WTC11 (cell line): ENCODE measurements around the gene LRRC8A.

Experiments used
- JAZF1 ChIP-seq: fragments of 250-450 bp; sonication (Bioruptor Pico); IDR thresholded peaks from 2 replicates; pipeline ENCODE4 v1.9.0; 2021; ENCODE audit warnings: moderate library complexity, mild to moderate bottlenecking, inconsistent platforms
- TEAD1 ChIP-seq: sonication (generic); formaldehyde crosslinking; IDR thresholded peaks from 2 replicates; pipeline ENCODE4 v1.8.0; 2022; ENCODE audit warnings: mild to moderate bottlenecking, missing genetic modification reagents
- TF ChIP-seq, protein P1 (sequence below): sonication (generic); formaldehyde crosslinking; IDR thresholded peaks from 2 replicates; pipeline ENCODE4 v1.8.0; 2023; ENCODE audit warnings: mild to moderate bottlenecking, missing genetic modification reagents
- TF ChIP-seq, protein P2 (sequence below): fragments of 200-600 bp; IDR thresholded peaks from 2 replicates; pipeline ENCODE4 v1.8.0; 2022; ENCODE audit warnings: antibody characterized with exemption

DNA sequence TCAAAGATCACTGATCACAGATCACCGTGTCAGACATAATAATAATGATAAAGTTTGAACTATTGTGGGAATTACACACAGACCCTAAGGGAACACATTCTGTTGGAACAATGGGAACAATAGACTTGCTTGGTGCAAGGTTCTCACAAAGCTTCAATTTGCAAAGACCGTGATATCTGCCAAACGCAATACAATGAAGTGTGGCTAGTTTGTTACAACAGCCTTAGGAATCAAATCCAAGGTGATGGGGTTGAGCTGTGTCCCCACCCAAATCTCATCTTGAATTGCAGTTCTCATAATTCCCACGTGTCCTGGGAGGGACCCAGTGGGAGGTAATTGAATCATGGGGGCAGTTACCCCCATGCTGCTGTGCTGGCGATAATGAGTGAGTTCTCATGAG, 21.0 kb upstream of the LRRC8A start:
- TF ChIP-seq, protein P1, sequence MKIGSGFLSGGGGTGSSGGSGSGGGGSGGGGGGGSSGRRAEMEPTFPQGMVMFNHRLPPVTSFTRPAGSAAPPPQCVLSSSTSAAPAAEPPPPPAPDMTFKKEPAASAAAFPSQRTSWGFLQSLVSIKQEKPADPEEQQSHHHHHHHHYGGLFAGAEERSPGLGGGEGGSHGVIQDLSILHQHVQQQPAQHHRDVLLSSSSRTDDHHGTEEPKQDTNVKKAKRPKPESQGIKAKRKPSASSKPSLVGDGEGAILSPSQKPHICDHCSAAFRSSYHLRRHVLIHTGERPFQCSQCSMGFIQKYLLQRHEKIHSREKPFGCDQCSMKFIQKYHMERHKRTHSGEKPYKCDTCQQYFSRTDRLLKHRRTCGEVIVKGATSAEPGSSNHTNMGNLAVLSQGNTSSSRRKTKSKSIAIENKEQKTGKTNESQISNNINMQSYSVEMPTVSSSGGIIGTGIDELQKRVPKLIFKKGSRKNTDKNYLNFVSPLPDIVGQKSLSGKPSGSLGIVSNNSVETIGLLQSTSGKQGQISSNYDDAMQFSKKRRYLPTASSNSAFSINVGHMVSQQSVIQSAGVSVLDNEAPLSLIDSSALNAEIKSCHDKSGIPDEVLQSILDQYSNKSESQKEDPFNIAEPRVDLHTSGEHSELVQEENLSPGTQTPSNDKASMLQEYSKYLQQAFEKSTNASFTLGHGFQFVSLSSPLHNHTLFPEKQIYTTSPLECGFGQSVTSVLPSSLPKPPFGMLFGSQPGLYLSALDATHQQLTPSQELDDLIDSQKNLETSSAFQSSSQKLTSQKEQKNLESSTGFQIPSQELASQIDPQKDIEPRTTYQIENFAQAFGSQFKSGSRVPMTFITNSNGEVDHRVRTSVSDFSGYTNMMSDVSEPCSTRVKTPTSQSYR (CRISPR knock-in tag): no peak
- TF ChIP-seq TEAD1 (no peak), JAZF1 (CRISPR knock-in tag) (no peak)
- TF ChIP-seq, protein P2, sequence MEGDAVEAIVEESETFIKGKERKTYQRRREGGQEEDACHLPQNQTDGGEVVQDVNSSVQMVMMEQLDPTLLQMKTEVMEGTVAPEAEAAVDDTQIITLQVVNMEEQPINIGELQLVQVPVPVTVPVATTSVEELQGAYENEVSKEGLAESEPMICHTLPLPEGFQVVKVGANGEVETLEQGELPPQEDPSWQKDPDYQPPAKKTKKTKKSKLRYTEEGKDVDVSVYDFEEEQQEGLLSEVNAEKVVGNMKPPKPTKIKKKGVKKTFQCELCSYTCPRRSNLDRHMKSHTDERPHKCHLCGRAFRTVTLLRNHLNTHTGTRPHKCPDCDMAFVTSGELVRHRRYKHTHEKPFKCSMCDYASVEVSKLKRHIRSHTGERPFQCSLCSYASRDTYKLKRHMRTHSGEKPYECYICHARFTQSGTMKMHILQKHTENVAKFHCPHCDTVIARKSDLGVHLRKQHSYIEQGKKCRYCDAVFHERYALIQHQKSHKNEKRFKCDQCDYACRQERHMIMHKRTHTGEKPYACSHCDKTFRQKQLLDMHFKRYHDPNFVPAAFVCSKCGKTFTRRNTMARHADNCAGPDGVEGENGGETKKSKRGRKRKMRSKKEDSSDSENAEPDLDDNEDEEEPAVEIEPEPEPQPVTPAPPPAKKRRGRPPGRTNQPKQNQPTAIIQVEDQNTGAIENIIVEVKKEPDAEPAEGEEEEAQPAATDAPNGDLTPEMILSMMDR: no peak
